K562 (cell line): ENCODE measurements around the gene HYAL1. TPM values are rescaled to one million over a fixed set of nuclear protein-coding genes. Genes with fewer than 3 reads are reported as not detected.

Experiments
- CHCHD3 ChIP-seq: fragments of 250-450 bp; sonication (Bioruptor Pico); IDR thresholded peaks from 2 replicates; pipeline ENCODE4 v2.1.2; 2022; ENCODE audit warnings: mild to moderate bottlenecking
- CTBP1 ChIP-seq: fragments of 450-650 bp; IDR thresholded peaks from 2 replicates; pipeline ENCODE4 v1.6.1; 2016; ENCODE audit warnings: borderline replicate concordance
- GTF2E2 ChIP-seq: fragments of 200-800 bp; sonication (Bioruptor generic); IDR thresholded peaks from 2 replicates; pipeline ENCODE4 v1.6.1; 2016; ENCODE audit warnings: missing genetic modification characterization, missing compliant biosample characterization
- HDAC2 ChIP-seq: fragments of 450-650 bp; IDR thresholded peaks from 2 replicates; pipeline ENCODE4 v1.6.1; 2016; ENCODE audit warnings: mild to moderate bottlenecking
- HSF4 ChIP-seq: fragments of 250-450 bp; sonication (Bioruptor Pico); IDR thresholded peaks from 2 replicates; pipeline ENCODE4 v2.1.2; 2022; ENCODE audit warnings: mild to moderate bottlenecking, moderate library complexity, borderline replicate concordance
- MEF2A ChIP-seq: IDR thresholded peaks from 2 replicates; pipeline ENCODE4 v1.6.1; 2011; ENCODE audit warnings: low read depth, mild to moderate bottlenecking, low read length, moderate library complexity; ENCODE audit not compliant: control insufficient read depth
- POLR2G ChIP-seq: fragments of 200-400 bp; formaldehyde crosslinking; IDR thresholded peaks from 2 replicates; pipeline ENCODE4 v1.6.1; 2017; ENCODE audit warnings: low read depth, mild to moderate bottlenecking, antibody characterized with exemption, low read length, moderate library complexity
- PTBP1 ChIP-seq: fragments of 200-400 bp; formaldehyde crosslinking; IDR thresholded peaks from 2 replicates; pipeline ENCODE4 v1.6.1; 2017; ENCODE audit warnings: low read depth, low read length
- SIRT6 ChIP-seq: IDR thresholded peaks from one replicate; pipeline ENCODE4 v1.6.1; 2012; ENCODE audit warnings: low read depth, mild to moderate bottlenecking, control low read depth, inconsistent platforms, low read length, moderate library complexity
- SMARCC2 ChIP-seq: fragments of 450-650 bp; IDR thresholded peaks from 2 replicates; pipeline ENCODE4 v1.6.1; 2017; ENCODE audit warnings: antibody characterized with exemption, moderate library complexity, mild to moderate bottlenecking, low read depth
- SMARCE1 ChIP-seq: fragments of 450-650 bp; IDR thresholded peaks from 2 replicates; pipeline ENCODE4 v1.7.1; 2016; ENCODE audit warnings: mild to moderate bottlenecking
- TBP ChIP-seq: optimal IDR thresholded peaks from 2 replicates; pipeline ENCODE3; 2011; ENCODE audit warnings: low read depth, low read length, improper control_type of control experiment
- TEAD2 ChIP-seq: fragments of 450-650 bp; IDR thresholded peaks from 2 replicates; pipeline ENCODE4 v1.6.1; 2016; ENCODE audit warnings: missing genetic modification characterization, control low read depth, missing compliant biosample characterization
- USF1 ChIP-seq: sonication (generic); formaldehyde crosslinking; IDR thresholded peaks from 2 replicates; pipeline ENCODE4 v1.9.0; 2022; ENCODE audit warnings: mild to moderate bottlenecking, missing genetic modification reagents
- ZBTB7A ChIP-seq: IDR thresholded peaks from 2 replicates; pipeline ENCODE4 v1.6.1; 2011; ENCODE audit warnings: low read depth, mild to moderate bottlenecking, low read length, moderate library complexity, borderline replicate concordance; ENCODE audit not compliant: control insufficient read depth
- ZNF324 ChIP-seq: fragments of 250-450 bp; sonication (Bioruptor Pico); IDR thresholded peaks from 2 replicates; pipeline ENCODE4 v1.4.0; 2020; ENCODE audit warnings: mild to moderate bottlenecking
- ZNF408 ChIP-seq: fragments of 250-450 bp; sonication (Bioruptor Pico); IDR thresholded peaks from 2 replicates; pipeline ENCODE4 v1.4.0; 2020; ENCODE audit warnings: low read depth, mild to moderate bottlenecking, moderate library complexity
- polyA plus RNA-seq, 8 experiments: library from polyadenylated mRNA; depleted of rRNA in 4 of 8; stranded (reverse) in 5 of 8; unstranded in 3 of 8; fragments of >200 nt; fragmentation: Nextera tagmentation in 2 of 8; fragmentation: Illumina TruSeq in 1 of 8; extraction: Ambion mirVana in 2 of 8; extraction: Trizol in 1 of 8; gene quantifications; 2 replicates each; pipeline versions ENCODE4 v1.2.1 to v1.2.3, GENCODE V29; 2011 to 2014; ENCODE audit warnings: inconsistent platforms in 1 of 8, missing spikeins in 1 of 8
- total RNA-seq, 7 experiments: library from RNA; depleted of rRNA in 6 of 7; stranded (reverse); fragments of >200 nt in 6 of 7; fragmentation: Illumina TruSeq in 2 of 7; extraction: Trizol in 2 of 7; gene quantifications; 2 replicates each; pipeline versions ENCODE4 v1.2.1 to v1.2.3, GENCODE V29; 2011 to 2021; ENCODE audit warnings: low replicate concordance in 1 of 7
- TF ChIP-seq, protein P1 (sequence below): sonication (generic); formaldehyde crosslinking; IDR thresholded peaks from 2 replicates; pipeline ENCODE4 v1.8.1; 2023; ENCODE audit warnings: mild to moderate bottlenecking, missing genetic modification reagents
- TF ChIP-seq, protein P2 (sequence below): sonication (generic); formaldehyde crosslinking; IDR thresholded peaks from 2 replicates; pipeline ENCODE4 v1.8.0; 2022; ENCODE audit warnings: mild to moderate bottlenecking, missing genetic modification reagents
- TF ChIP-seq, protein P3 (sequence below): sonication (generic); formaldehyde crosslinking; IDR thresholded peaks from 2 replicates; pipeline ENCODE4 v1.8.0; 2022; ENCODE audit warnings: mild to moderate bottlenecking, missing genetic modification reagents
- TF ChIP-seq, protein P4 (sequence below): fragments of 250-450 bp; sonication (Bioruptor Pico); IDR thresholded peaks from 2 replicates; pipeline ENCODE4 v1.8.0; 2021; ENCODE audit warnings: moderate library complexity, mild to moderate bottlenecking, inconsistent platforms

HYAL1 gene
- total and polyA plus RNA-seq, 9 of the 15 experiments (the other 6 are each of a cell fraction or from before 2014, with no cell fraction given) = 1.4 to 8.5 (median 4.7) TPM

- TF ChIP-seq, protein P1, sequence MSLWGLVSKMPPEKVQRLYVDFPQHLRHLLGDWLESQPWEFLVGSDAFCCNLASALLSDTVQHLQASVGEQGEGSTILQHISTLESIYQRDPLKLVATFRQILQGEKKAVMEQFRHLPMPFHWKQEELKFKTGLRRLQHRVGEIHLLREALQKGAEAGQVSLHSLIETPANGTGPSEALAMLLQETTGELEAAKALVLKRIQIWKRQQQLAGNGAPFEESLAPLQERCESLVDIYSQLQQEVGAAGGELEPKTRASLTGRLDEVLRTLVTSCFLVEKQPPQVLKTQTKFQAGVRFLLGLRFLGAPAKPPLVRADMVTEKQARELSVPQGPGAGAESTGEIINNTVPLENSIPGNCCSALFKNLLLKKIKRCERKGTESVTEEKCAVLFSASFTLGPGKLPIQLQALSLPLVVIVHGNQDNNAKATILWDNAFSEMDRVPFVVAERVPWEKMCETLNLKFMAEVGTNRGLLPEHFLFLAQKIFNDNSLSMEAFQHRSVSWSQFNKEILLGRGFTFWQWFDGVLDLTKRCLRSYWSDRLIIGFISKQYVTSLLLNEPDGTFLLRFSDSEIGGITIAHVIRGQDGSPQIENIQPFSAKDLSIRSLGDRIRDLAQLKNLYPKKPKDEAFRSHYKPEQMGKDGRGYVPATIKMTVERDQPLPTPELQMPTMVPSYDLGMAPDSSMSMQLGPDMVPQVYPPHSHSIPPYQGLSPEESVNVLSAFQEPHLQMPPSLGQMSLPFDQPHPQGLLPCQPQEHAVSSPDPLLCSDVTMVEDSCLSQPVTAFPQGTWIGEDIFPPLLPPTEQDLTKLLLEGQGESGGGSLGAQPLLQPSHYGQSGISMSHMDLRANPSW (CRISPR knock-in tag) = no peak
- no peak for TF ChIP-seq MEF2A
- peak; percentile 50; the same call in 1 of the 2 replicates for TF ChIP-seq ZBTB7A
- no peak for TF ChIP-seq CHCHD3
- no peak for TF ChIP-seq SMARCC2
- peak; percentile 17; the same call in 1 of the 2 replicates for TF ChIP-seq USF1
- TF ChIP-seq POLR2G = 0 out of 2 replicates have a peak, but pooled peaks have one; percentile 31
- TF ChIP-seq CTBP1 = peak; percentile 38; the same call in 1 of the 2 replicates
- TF ChIP-seq SIRT6 = no peak
- TF ChIP-seq HDAC2 = no peak
- TF ChIP-seq TBP = peak; percentile 9
- no peak for TF ChIP-seq GTF2E2 (tag)
- no peak for TF ChIP-seq ZNF324 (CRISPR knock-in tag)
- TF ChIP-seq, protein P2, sequence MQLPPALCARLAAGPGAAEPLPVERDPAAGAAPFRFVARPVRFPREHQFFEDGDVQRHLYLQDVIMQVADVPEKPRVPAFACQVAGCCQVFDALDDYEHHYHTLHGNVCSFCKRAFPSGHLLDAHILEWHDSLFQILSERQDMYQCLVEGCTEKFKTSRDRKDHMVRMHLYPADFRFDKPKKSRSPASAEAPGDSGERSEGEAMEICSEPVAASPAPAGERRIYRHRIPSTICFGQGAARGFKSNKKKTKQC (CRISPR knock-in tag) = no peak
- TF ChIP-seq, protein P3, sequence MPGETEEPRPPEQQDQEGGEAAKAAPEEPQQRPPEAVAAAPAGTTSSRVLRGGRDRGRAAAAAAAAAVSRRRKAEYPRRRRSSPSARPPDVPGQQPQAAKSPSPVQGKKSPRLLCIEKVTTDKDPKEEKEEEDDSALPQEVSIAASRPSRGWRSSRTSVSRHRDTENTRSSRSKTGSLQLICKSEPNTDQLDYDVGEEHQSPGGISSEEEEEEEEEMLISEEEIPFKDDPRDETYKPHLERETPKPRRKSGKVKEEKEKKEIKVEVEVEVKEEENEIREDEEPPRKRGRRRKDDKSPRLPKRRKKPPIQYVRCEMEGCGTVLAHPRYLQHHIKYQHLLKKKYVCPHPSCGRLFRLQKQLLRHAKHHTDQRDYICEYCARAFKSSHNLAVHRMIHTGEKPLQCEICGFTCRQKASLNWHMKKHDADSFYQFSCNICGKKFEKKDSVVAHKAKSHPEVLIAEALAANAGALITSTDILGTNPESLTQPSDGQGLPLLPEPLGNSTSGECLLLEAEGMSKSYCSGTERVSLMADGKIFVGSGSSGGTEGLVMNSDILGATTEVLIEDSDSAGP = 0 out of 2 replicates have a peak, but pooled peaks have one; percentile 27
- no peak for TF ChIP-seq TEAD2 (tag)
- TF ChIP-seq, protein P4, sequence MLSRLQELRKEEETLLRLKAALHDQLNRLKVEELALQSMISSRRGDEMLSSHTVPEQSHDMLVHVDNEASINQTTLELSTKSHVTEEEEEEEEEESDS (CRISPR knock-in tag) = no peak
- TF ChIP-seq ZNF408 (CRISPR knock-in tag) = no peak
- no peak for TF ChIP-seq PTBP1
- TF ChIP-seq SMARCE1 = 0 out of 2 replicates have a peak, but pooled peaks have one; percentile 39
- TF ChIP-seq HSF4 = no peak
Measured at GRCh38 chr3:50316657-50317242, 13.4 kb upstream of the HYAL1 start (continued).
